ENCODE data around the gene RAB6B. TPM values are rescaled to one million over a fixed set of nuclear protein-coding genes. Genes with fewer than 3 reads are reported as not detected.

RAB6B gene
- total RNA-seq, 1 donor from 2014 or later: 11.0 TPM

DNA sequence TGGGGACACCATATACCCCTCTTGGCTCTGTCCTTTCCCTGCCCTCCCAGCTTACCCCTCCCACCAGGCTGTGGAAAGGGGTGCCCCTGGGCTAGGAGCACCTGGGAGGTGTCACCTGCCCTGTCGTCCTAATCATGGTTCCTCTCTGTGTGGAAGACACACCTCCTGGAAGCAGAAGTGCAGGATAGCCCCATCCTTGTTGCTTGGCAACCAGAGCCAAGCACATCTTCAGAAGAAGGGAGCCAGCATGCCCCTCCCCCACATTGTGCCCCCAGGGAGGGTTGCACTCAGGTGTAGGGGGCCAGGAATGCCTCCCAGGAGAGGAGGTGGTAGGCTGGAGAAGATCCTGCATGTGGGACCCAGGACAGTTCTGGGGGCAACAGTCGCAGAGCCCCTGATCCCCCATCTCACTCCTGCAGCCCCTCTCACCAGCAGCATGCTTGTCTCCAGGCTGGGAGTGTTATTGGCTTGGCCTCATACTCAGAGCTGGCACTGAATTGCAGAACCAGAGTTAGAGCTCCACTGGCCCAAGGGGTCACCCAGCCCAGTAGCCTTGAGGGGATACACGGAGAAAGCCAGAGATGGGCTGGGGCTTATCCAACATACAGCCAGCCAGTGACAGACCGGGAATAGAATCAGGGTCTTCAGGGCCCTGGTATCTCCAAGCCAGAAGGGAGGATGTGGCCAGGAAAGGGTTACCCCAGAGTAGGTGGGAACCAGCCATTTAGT lies 8.4 kb downstream of the RAB6B start:
- DNase-seq (ENCODE audit: low spot score in 2 of 2, unreplicated experiment in 2 of 2): peak in 1 of 2 experiments; percentile 35
- H3K27ac Mint-ChIP-seq: no peak overlapping the region
- peaks cover 29% of the 10 kb centered on the region for H3K27me3 Mint-ChIP-seq (ENCODE audit: low read depth)
- TF ChIP-seq, protein P1, sequence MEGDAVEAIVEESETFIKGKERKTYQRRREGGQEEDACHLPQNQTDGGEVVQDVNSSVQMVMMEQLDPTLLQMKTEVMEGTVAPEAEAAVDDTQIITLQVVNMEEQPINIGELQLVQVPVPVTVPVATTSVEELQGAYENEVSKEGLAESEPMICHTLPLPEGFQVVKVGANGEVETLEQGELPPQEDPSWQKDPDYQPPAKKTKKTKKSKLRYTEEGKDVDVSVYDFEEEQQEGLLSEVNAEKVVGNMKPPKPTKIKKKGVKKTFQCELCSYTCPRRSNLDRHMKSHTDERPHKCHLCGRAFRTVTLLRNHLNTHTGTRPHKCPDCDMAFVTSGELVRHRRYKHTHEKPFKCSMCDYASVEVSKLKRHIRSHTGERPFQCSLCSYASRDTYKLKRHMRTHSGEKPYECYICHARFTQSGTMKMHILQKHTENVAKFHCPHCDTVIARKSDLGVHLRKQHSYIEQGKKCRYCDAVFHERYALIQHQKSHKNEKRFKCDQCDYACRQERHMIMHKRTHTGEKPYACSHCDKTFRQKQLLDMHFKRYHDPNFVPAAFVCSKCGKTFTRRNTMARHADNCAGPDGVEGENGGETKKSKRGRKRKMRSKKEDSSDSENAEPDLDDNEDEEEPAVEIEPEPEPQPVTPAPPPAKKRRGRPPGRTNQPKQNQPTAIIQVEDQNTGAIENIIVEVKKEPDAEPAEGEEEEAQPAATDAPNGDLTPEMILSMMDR (IDR thresholded peaks at IDR 0.05; ENCODE audit: unreplicated experiment): no peak
- no peak overlapping the region for H3K4me3 Mint-ChIP-seq
- H3K4me1 Mint-ChIP-seq: no peaks in the 10 kb centered on the region
- H3K36me3 Mint-ChIP-seq: no peaks in the 10 kb centered on the region
- no peaks in the 10 kb centered on the region for H3K9me3 Mint-ChIP-seq

GRCh38 chr3:133886031-133886722 lies 9.5 kb downstream of the RAB6B start:
- no peaks in the 10 kb centered on the region for H3K36me3 Mint-ChIP-seq
- no peak overlapping the region for H3K27ac Mint-ChIP-seq
- H3K27me3 Mint-ChIP-seq (ENCODE audit: low read depth): peaks cover 25% of the 10 kb centered on the region
- no peaks in the 10 kb centered on the region for H3K9me3 Mint-ChIP-seq
- DNase-seq (ENCODE audit: low spot score in 2 of 2, unreplicated experiment in 2 of 2): peak in 1 of 2 experiments; percentile 19
- no peak overlapping the region for H3K4me3 Mint-ChIP-seq
- no peaks in the 10 kb centered on the region for H3K4me1 Mint-ChIP-seq
- TF ChIP-seq, protein P1 (IDR thresholded peaks at IDR 0.05; ENCODE audit: unreplicated experiment): no peak

DNA sequence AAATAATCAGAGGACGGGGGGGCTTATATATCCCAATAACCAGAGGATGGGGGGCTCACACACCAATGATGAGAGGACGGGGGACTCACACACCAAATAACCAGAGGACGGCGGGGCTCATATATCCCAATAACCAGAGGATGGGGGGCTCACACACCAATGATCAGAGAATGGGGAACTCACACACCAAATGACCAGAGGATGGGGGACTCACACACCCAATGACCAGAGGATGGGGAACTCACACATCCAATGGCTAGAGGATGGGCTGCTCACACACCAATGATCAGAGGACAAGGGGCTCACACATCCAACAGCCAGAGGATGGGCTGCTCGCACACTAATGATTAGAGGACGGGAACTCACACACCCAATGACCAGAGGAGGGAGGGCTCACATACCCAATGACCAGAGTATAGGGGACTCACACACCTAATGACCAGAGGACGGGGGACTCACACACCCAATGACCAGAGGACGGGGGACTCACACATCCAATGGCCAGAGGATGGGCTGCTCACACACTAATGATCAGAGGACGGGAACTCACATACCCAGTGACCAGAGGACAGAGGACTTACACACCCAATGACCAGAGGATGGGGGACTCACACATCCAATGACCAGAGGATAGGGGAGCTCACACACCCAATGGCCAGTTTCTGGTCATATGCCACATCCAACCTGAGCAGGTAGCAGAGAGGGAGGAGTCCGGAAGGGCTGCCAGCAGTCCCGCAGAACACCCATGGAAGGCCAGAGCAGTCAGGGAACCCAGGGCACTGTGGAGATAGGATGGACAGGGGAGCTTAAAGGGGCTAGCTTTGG lies 10.6 kb downstream of the RAB6B start:
- no peaks in the 10 kb centered on the region for H3K4me1 Mint-ChIP-seq
- H3K4me3 Mint-ChIP-seq: no peak overlapping the region
- H3K27me3 Mint-ChIP-seq (ENCODE audit: low read depth): peaks cover 25% of the 10 kb centered on the region
- no peak overlapping the region for H3K27ac Mint-ChIP-seq
- TF ChIP-seq, protein P1 (IDR thresholded peaks at IDR 0.05; ENCODE audit: unreplicated experiment): no peak
- peaks cover under 1% of the 10 kb centered on the region for H3K36me3 Mint-ChIP-seq
- peak in 1 of 2 experiments; percentile 24 for DNase-seq (ENCODE audit: low spot score in 2 of 2, unreplicated experiment in 2 of 2)
- H3K9me3 Mint-ChIP-seq: peaks cover under 1% of the 10 kb centered on the region

DNA sequence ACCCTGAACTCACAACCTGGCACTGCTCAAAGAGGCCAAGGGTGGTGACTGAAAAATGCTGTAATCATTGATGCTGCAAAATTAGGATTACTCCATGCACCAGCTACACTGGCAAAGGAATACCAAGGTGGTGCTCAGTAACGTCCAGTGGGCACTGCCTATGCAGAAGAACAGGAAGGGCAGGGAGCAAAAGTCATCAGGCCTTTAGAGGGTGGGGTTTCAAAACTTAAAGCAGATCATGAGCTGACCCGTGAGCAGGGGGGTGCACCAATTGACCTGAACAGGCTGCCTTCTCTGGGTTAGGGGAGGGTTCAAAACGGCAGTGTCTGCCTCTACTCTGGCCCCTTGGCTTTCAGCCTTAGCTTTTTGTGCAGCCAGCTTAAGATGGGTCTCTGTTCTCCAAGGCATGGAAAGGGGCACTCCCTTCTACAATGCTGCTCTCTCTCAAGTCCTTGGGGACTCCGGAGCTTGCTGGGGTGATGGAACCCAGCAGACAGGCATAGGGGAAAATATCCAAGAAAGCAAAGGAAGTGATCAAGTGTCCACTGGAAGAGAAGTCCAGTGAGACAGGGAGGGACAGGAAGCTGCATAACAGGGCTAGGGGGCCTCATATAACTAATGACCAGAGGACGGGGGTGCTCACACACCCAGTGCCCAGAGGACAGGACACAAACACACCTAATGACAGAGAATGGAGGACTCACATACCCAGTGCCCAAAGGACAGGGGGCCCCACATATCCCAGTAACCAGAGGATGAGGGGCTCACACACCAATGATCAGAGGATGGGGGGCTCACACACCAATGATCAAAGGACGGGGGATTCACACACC lies 11.4 kb downstream of the RAB6B start:
- peaks cover 1% of the 10 kb centered on the region for H3K36me3 Mint-ChIP-seq
- H3K4me3 Mint-ChIP-seq: no peak overlapping the region
- no peak overlapping the region for H3K27ac Mint-ChIP-seq
- H3K27me3 Mint-ChIP-seq (ENCODE audit: low read depth): peaks cover 25% of the 10 kb centered on the region
- TF ChIP-seq, protein P1 (IDR thresholded peaks at IDR 0.05; ENCODE audit: unreplicated experiment): no peak
- peaks cover 7% of the 10 kb centered on the region for H3K9me3 Mint-ChIP-seq
- peak in 1 of 2 experiments; percentile 26 for DNase-seq (ENCODE audit: low spot score in 2 of 2, unreplicated experiment in 2 of 2)
- H3K4me1 Mint-ChIP-seq: no peaks in the 10 kb centered on the region

GRCh38 chr3:133883641-133884040 lies 12.0 kb downstream of the RAB6B start:
- peaks cover 1% of the 10 kb centered on the region for H3K36me3 Mint-ChIP-seq
- H3K27me3 Mint-ChIP-seq (ENCODE audit: low read depth): peaks cover 25% of the 10 kb centered on the region
- H3K4me3 Mint-ChIP-seq: no peak overlapping the region
- TF ChIP-seq, protein P1 (IDR thresholded peaks at IDR 0.05; ENCODE audit: unreplicated experiment): no peak
- no peak overlapping the region for H3K27ac Mint-ChIP-seq
- peak in 1 of 2 experiments; percentile 28 for DNase-seq (ENCODE audit: low spot score in 2 of 2, unreplicated experiment in 2 of 2)
- no peaks in the 10 kb centered on the region for H3K4me1 Mint-ChIP-seq
- peaks cover 11% of the 10 kb centered on the region for H3K9me3 Mint-ChIP-seq
